Measurements from ENCODE around the gene CHAF1B.

DNA sequence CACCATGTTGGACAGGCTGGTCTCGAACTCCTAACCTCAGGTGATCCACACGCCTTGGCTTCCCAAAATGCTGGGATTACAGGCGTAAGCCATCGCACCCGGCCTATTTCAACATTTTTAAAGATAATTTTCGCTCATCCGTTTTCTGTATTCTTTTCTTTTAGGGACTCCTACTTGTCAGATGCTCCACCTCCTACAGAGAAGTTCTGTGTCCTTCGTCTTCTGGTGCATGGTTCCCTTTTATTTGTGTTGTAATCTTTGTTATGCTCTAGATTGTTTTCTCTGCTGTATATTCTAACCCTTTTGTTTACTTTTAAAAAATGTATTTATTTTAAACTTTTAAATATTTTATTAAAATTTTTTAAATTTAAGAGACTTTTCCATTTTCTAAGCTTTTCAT is 66.3 kb downstream of the CHAF1B start:
- TF ChIP-seq, protein P1, sequence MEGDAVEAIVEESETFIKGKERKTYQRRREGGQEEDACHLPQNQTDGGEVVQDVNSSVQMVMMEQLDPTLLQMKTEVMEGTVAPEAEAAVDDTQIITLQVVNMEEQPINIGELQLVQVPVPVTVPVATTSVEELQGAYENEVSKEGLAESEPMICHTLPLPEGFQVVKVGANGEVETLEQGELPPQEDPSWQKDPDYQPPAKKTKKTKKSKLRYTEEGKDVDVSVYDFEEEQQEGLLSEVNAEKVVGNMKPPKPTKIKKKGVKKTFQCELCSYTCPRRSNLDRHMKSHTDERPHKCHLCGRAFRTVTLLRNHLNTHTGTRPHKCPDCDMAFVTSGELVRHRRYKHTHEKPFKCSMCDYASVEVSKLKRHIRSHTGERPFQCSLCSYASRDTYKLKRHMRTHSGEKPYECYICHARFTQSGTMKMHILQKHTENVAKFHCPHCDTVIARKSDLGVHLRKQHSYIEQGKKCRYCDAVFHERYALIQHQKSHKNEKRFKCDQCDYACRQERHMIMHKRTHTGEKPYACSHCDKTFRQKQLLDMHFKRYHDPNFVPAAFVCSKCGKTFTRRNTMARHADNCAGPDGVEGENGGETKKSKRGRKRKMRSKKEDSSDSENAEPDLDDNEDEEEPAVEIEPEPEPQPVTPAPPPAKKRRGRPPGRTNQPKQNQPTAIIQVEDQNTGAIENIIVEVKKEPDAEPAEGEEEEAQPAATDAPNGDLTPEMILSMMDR (IDR thresholded peaks at IDR 0.05; ENCODE audit: low read depth, low read length): no peak
- TF ChIP-seq EZH2phosphoT487 (IDR thresholded peaks at IDR 0.05; ENCODE audit: low read depth): no peak

Measured in OCI-LY3 (cell line).